SK-N-SH (cell line): ENCODE results near the gene MAP4K4.

Experiments
- CTCF ChIP-seq: fragments of 200-600 bp; sonication (generic); IDR thresholded peaks from 2 replicates; pipeline ENCODE4 v1.6.1; 2017; ENCODE audit warnings: antibody characterized with exemption, mild to moderate bottlenecking, moderate library complexity
- TF ChIP-seq, protein P1 (sequence below): IDR thresholded peaks from 2 replicates; pipeline ENCODE4 v1.4.0; 2012; ENCODE audit warnings: low read depth

GRCh38 chr2:101815154-101815553 lies 117.6 kb downstream of the MAP4K4 start:
- no peak for TF ChIP-seq CTCF
- TF ChIP-seq, protein P1, sequence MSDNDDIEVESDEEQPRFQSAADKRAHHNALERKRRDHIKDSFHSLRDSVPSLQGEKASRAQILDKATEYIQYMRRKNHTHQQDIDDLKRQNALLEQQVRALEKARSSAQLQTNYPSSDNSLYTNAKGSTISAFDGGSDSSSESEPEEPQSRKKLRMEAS: no peak
